ENCODE results near the gene VAT1.

The VAT1 gene

GRCh38 chr17:43026595-43026994, 4.4 kb upstream of the VAT1 start:
- no peak for DNase-seq

GRCh38 chr17:43025766-43026537, 3.8 kb upstream of the VAT1 start:
- DNase-seq = no peak

DNA sequence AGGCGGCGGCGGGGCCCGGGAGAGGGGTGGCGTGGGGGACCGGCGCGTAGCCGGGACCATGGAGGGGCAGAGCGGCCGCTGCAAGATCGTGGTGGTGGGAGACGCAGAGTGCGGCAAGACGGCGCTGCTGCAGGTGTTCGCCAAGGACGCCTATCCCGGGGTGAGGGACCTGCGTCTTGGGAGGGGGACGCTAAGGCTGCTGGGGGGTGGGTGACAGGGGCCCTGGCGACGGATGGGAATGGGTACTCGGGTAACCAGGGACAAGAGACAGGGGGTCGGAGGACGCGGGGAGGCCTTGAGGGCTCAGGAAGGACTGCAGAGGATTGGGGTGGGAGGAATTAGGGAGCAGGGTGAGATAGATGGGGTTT, 3.1 kb upstream of the VAT1 start:
- no peak for DNase-seq

DNA sequence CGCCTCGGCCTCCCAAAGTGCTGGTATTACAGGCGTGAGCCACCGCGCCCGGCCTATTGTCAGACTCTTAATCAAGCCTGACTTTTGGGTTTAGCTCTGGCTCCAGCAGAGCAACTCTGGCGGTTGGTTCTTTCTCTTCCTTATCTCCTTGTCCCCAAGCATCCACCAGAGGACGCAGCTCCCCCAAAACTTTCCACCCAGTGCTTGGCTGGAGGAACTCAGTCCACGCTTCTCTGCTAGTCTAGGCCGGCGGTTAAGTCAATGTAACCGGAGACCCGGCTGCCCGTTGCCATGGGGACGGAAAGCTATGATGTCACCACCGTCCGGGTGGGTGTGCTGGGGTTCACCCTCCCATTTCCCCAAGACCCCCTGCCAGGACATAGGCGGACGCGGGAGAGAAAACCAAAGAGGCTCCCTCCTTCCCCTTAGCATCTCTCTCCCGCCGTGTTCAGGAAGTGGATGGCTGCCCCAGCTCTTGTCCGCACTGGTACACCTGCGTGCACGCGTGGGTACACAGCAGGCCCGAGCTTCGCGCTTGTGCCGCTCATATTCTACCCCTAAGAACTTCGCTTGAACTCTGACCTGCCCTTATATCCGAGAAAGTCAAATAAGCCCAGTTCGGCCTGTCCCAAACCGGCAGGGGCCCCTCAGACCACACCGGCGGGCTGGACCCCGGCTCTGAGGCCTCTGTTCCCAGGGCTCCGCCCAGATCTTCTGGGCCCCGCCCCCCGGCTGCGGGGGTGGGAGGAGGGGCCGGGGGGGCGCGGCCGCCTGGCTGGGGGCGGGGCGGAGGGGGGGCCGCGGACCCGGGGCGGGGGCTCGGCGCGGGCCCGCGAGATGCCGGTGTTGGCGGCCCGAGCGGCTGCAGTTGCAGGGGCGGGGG, 2.5 kb upstream of the VAT1 start, which contains the start of gene RND2:
Gene RND2 (plus strand): TSS at position 825 of the 883 bp plus-strand sequence. CDS start 117 bp downstream, outside the sequence.
- peak; percentile 75 for DNase-seq

GRCh38 chr17:43020789-43021740, 1.1 kb downstream of the VAT1 start:
- DNase-seq = no peak

- no peak for DNase-seq
Observed at GRCh38 chr17:43020030-43020621, 2.1 kb downstream of the VAT1 start.

GRCh38 chr17:43019418-43019817, 2.8 kb downstream of the VAT1 start:
- no peak for DNase-seq

DNA sequence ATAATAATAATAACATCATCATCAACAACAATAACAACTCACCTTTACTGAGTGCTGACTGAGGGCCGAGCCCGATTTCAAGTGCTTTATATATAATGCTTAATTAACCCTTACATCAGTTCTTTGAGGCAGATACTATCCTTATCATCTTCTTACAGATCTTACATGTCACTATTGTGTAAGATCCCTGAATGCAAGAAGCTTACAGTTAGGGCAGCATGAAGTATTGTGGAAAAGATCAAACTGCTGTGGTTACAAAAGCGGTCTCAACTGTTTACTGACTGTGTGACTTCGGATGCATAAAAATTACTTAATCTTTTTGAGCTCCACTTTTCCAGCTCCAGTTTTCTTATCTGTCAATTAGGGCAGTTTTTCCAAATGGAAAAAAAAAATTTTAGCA, 3.3 kb downstream of the VAT1 start:
- DNase-seq = no peak

DNA sequence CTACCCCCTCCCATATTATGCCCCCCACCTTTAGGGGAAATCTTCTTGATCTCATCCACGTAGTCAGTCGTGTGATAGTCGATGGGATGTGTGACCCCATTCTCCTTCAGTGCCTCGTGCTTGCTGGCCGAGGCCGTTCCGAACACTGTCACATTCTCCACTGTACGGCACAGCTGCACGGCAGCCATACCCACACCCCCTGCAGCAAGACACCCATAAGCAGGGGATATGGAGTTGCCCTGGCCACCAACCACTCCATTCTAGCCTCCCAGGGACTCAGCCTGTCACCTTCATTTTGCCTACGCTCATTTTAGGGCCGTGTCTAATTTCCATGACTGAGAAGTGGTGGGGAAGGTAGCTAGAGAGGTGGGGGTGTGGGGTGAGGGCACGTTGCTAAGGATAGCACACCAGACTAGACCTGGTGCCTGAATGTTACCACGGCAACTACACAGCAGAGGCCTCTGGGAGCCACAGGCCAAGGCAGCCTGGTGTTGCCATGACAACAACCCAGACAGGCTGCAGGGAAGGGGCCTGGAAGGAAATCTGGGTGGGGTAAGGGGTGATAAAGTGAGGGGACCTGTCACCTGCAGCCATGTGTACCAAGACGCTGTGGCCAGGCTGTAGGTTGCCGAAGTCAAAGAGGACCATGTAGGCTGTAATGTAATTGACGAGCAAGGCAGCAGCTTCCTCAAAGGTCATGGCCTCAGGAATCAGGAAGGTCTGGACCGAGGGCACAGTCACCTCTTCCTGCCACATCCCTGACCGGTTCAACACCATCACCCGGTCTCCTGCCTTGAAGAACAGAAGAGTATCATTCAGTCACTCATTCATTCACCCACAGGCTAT, 4.0 kb downstream of the VAT1 start:
- no peak for DNase-seq

GRCh38 chr17:43016216-43016615, 6.0 kb downstream of the VAT1 start:
- no peak for DNase-seq

GRCh38 chr17:43015579-43015978, 6.6 kb downstream of the VAT1 start:
- no peak for DNase-seq

DNA sequence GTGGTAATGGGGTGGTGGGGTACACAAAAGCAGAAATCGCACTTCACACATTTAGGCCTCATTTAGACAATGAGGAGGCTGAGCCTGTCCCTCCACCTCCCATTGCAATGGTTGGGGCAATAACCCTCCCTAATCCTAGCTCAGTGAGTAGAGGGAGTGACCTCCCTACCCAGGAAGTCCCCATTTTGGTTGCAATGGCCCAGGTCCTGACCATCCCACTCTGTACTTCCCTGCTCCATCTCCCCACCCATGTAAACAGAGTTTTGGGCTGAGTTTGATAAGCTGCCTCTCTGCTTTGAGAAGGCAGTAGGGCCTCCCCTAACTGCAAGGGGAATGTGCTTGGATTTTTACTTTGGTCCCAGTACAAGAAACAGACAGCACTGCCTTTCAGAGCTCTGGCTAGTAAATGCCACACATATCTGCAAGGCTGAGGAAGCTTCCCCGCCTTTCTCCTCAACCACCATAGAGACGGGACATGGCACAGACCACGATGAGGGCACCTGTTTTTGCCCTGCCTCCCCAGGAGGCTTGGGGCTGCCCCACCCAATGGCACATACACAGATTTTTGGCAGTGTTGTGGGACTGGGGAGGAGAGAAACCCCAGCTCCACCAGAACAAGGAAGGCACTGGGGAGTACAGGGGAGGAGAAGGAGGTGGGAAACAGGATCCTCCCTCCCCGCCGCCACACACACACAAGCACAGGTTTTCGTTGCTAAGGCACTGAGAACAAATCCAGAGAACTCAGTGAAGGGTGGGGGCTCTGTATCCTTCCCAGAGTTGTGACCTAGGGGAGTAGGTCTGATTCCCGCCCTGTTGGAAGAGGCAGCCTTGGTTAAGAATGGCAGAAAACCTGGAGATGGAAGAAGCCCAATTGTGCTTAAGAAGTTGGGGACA, 7.3 kb downstream of the VAT1 start:
- no peak for DNase-seq

GRCh38 chr17:43014020-43014648, 8.1 kb downstream of the VAT1 start:
- DNase-seq = no peak

GRCh38 chr17:43013296-43013695, 8.9 kb downstream of the VAT1 start:
- DNase-seq = no peak

- DNase-seq = no peak
Observed at GRCh38 chr17:43011728-43012472, 10.3 kb downstream of the VAT1 start.

DNA sequence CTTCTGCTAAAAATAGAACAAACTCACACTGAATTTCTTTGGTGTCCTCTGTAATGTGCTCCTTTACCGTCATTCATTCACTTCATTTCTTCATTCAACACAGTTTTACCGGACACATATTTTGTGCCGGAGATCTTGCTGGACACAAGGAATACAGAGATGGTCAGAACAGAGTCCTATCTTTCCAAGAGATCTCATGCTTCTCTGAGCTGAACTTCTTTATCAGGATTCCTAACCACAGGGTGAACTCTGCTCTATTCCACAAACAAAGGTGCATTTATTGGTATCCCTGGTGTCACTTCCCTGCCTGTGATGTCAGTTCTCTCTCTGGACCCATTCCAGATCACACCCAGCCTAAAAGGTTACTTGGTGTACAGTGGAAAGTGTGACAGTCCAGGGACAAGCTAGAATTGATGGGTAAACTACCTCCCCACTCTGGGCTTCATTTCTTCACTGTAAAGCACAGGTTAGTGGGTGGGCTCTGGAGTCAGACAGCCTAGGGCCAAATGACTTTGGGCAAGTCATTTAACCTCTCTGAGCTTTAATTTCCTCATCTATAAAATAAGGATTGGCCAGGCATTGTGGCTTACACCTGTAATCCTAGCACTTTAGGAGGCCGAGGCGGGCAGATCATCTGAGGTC, 11.4 kb downstream of the VAT1 start:
- DNase-seq = no peak

- peak; percentile 86 for DNase-seq
Observed at GRCh38 chr17:43006639-43007551, 15.3 kb downstream of the VAT1 start, which contains the start of gene IFI35. Gene IFI35, plus strand, starts transcription at chr17:43006784. Its CDS starts 164 bp downstream, at chr17:43006948.
